ENCODE data around the gene VSIR. TPM values are rescaled to one million over a fixed set of nuclear protein-coding genes. Genes with fewer than 3 reads are reported as not detected.

The VSIR gene
- total and polyA plus RNA-seq, 10 of the 15 experiments (the other 5 are each of a cell fraction or from before 2014, with no cell fraction given): 0.19 to 12.5 (median 6.7) TPM

GRCh38 chr10:71816936-71817618, 43.8 kb upstream of the VSIR start:
- peaks cover 21 to 46% of the 10 kb centered on the region in 2 experiments for H3K36me3 ChIP-seq (ENCODE audit: control insufficient read depth in 2 of 2, insufficient read depth in 2 of 2, low read length in 1 of 2)
- DNase-seq (ENCODE audit: low read depth, low spot score): no peak
- peaks cover 2% of the 10 kb centered on the region; the same call in 1 of the 2 replicates for H3K4me1 ChIP-seq (ENCODE audit: control insufficient read depth, insufficient read depth, low read length)
- CTCF ChIA-PET: interaction anchor here (0.6 to 8.9 kb wide), 3 partner anchors 78 to 1474 kb away, joined by 3 to 46 read pairs (median 3); no protein-coding TSS in a partner anchor
- WGBS (ENCODE audit: insufficient coverage, insufficient replicate concordance, low lambda C conversion rate, missing lambda C conversion rate): 84% methylated on average over 8 of the region's 8 CpGs
- SMC1A ChIA-PET (ENCODE audit: uncharacterized antibody, unreplicated experiment): no interaction called here
- H3K4me3 ChIP-seq: no peak overlapping the region
- BruUV-seq (replicated peaks): TSS peak; percentile 83
- H3K4me2 ChIP-seq (ENCODE audit: control insufficient read depth, insufficient read depth): no peak overlapping the region
- no peaks in the 10 kb centered on the region for H3K9me3 ChIP-seq (replicated peaks; ENCODE audit: control insufficient read depth, insufficient read depth, low read length)
- in situ Hi-C loops (cut with MboI) (no loop called here), intact Hi-C loops (cut with micrococcal nuclease; ENCODE audit: unreplicated experiment) (no loop called here)
- RAD21 ChIA-PET (ENCODE audit: unreplicated experiment): no interaction called here
- no peak overlapping the region for H2AFZ ChIP-seq (ENCODE audit: control insufficient read depth, low read depth, low read length)
- no peaks in the 10 kb centered on the region for H4K20me1 ChIP-seq (ENCODE audit: control insufficient read depth, insufficient read depth)
- H3K27ac ChIP-seq (ENCODE audit: control insufficient read depth, insufficient read depth): no peak overlapping the region
- ATAC-seq: no peak
- POLR2A ChIA-PET: interaction anchor here (0.6 kb wide), 1 partner anchor 1241 kb away, joined by 3 read pairs; no protein-coding TSS in a partner anchor
- H3K79me2 ChIP-seq (ENCODE audit: control insufficient read depth, insufficient read depth, low read length): no peaks in the 10 kb centered on the region
- TF ChIP-seq MAX (IDR thresholded peaks at IDR 0.05; ENCODE audit: low read depth, low read length): no peak
- no peak overlapping the region for H3K9ac ChIP-seq (ENCODE audit: control insufficient read depth, insufficient read depth, low read length)
- no peaks in the 10 kb centered on the region for H3K27me3 ChIP-seq (replicated peaks in 1 of 2; ENCODE audit: control insufficient read depth in 2 of 2, insufficient read depth in 2 of 2, low read length in 1 of 2)
- FAIRE-seq: no peak

GRCh38 chr10:71816421-71816851, 43.1 kb upstream of the VSIR start:
- CTCF ChIA-PET: interaction anchor here (0.6 to 8.9 kb wide), 2 partner anchors 79 to 709 kb away, joined by 3 to 46 read pairs; no protein-coding TSS in a partner anchor
- TF ChIP-seq CBFB (IDR thresholded peaks at IDR 0.05; ENCODE audit: low read depth) (no peak), POU2F2 (IDR thresholded peaks at IDR 0.05; ENCODE audit: borderline replicate concordance, low read depth, low read length) (no peak)
- FAIRE-seq: no peak
- 90% methylated on average over 12 of the region's 12 CpGs for WGBS (ENCODE audit: insufficient coverage, insufficient replicate concordance, low lambda C conversion rate, missing lambda C conversion rate)
- POLR2A ChIA-PET: interaction anchor here (0.6 kb wide), 1 partner anchor 1241 kb away, joined by 3 read pairs; no protein-coding TSS in a partner anchor
- no peak for DNase-seq (ENCODE audit: low read depth, low spot score)
- Histone ChIP-seq H3K9me3 (replicated peaks; ENCODE audit: control insufficient read depth, insufficient read depth, low read length) (no peaks in the 10 kb centered on the region), H2AFZ (ENCODE audit: control insufficient read depth, low read depth, low read length) (no peak overlapping the region), H3K4me2 (ENCODE audit: control insufficient read depth, insufficient read depth) (no peak overlapping the region), H3K27me3 (replicated peaks in 1 of 2; ENCODE audit: control insufficient read depth in 2 of 2, insufficient read depth in 2 of 2, low read length in 1 of 2) (no peaks in the 10 kb centered on the region), H4K20me1 (ENCODE audit: control insufficient read depth, insufficient read depth) (no peaks in the 10 kb centered on the region), H3K79me2 (ENCODE audit: control insufficient read depth, insufficient read depth, low read length) (no peaks in the 10 kb centered on the region), H3K4me3 (no peak overlapping the region), H3K27ac (ENCODE audit: control insufficient read depth, insufficient read depth) (no peak overlapping the region), H3K9ac (ENCODE audit: control insufficient read depth, insufficient read depth, low read length) (no peak overlapping the region), H3K36me3 (ENCODE audit: control insufficient read depth in 2 of 2, insufficient read depth in 2 of 2, low read length in 1 of 2) (peaks cover 14 to 42% of the 10 kb centered on the region in 2 experiments), H3K4me1 (ENCODE audit: control insufficient read depth, insufficient read depth, low read length) (peaks cover 3% of the 10 kb centered on the region; the same call in 1 of the 2 replicates)
- intact Hi-C loops (cut with micrococcal nuclease; ENCODE audit: unreplicated experiment): no loop called here
- RAD21 ChIA-PET (ENCODE audit: unreplicated experiment): no interaction called here
- ATAC-seq: no peak
- SMC1A ChIA-PET (ENCODE audit: uncharacterized antibody, unreplicated experiment): no interaction called here
- in situ Hi-C loops (cut with MboI): no loop called here
- no TSS peak for BruUV-seq (replicated peaks)
